Activated effector memory CD4-positive, alpha-beta T cell treated with Interleukin-2 at 50 U/mL for 16 hours (primary cell): ENCODE results near the gene BRINP2.

Source experiments
- DNase-seq: peaks from one replicate; pipeline ENCODE4 v3.0.0-alpha.2; 2020

The BRINP2 gene

GRCh38 chr1:177170756-177171535 lies at the start of gene BRINP2:
Gene BRINP2 (plus strand): TSS chr1:177170958. CDS start chr1:177229877, 58,919 bp downstream.
- DNase-seq = no peak

GRCh38 chr1:177122461-177123251 lies 48.1 kb upstream of the BRINP2 start:
- no peak for DNase-seq

GRCh38 chr1:177124577-177125278 lies 46.0 kb upstream of the BRINP2 start:
- DNase-seq = no peak

- no peak for DNase-seq
Observed at GRCh38 chr1:177126267-177126666, 44.5 kb upstream of the BRINP2 start.

- no peak for DNase-seq
Observed at GRCh38 chr1:177128665-177129281, 42.0 kb upstream of the BRINP2 start.

GRCh38 chr1:177130451-177130945 lies 40.3 kb upstream of the BRINP2 start:
- no peak for DNase-seq

GRCh38 chr1:177131723-177132122 lies 39.0 kb upstream of the BRINP2 start:
- DNase-seq = no peak

- no peak for DNase-seq
Observed at GRCh38 chr1:177132141-177132540, 38.6 kb upstream of the BRINP2 start.

- no peak for DNase-seq
Observed at GRCh38 chr1:177133977-177134538, 36.7 kb upstream of the BRINP2 start.

GRCh38 chr1:177135250-177135649 lies 35.5 kb upstream of the BRINP2 start:
- no peak for DNase-seq

GRCh38 chr1:177137814-177138213 lies 32.9 kb upstream of the BRINP2 start:
- no peak for DNase-seq

GRCh38 chr1:177138347-177138746 lies 32.4 kb upstream of the BRINP2 start:
- DNase-seq = no peak

- no peak for DNase-seq
Observed at GRCh38 chr1:177142010-177142409, 28.7 kb upstream of the BRINP2 start.

GRCh38 chr1:177142791-177143271 lies 27.9 kb upstream of the BRINP2 start:
- DNase-seq = no peak

- no peak for DNase-seq
Observed at GRCh38 chr1:177145106-177146070, 25.4 kb upstream of the BRINP2 start.

GRCh38 chr1:177146499-177146898 lies 24.3 kb upstream of the BRINP2 start:
- no peak for DNase-seq

GRCh38 chr1:177162243-177162642 lies 8.5 kb upstream of the BRINP2 start:
- no peak for DNase-seq

- no peak for DNase-seq
Observed at GRCh38 chr1:177163844-177164379, 6.8 kb upstream of the BRINP2 start.

GRCh38 chr1:177164380-177165068 lies 6.2 kb upstream of the BRINP2 start, which contains the start of gene ASTN1:
Gene ASTN1 (minus strand): TSS chr1:177164712. CDS start chr1:177164676, 36 bp downstream.
- no peak for DNase-seq

- no peak for DNase-seq
Observed at GRCh38 chr1:177165069-177165439, 5.7 kb upstream of the BRINP2 start.
